ENCODE data around the gene ANXA9.

The ANXA9 gene

GRCh38 chr1:150994248-150994647, 12.2 kb downstream of the ANXA9 start:
- no peak for DNase-seq
- TF ChIP-seq CTCF (IDR thresholded peaks at IDR 0.05) = no peak
- Mint-ChIP-seq H3K27ac (no peak overlapping the region), H3K4me1 (peaks cover 12% of the 10 kb centered on the region), H3K4me3 (no peak overlapping the region), H3K36me3 (ENCODE audit: low read depth) (no peaks in the 10 kb centered on the region), H3K27me3 (ENCODE audit: low read depth, poor library complexity) (peaks cover 5% of the 10 kb centered on the region), H3K9me3 (no peaks in the 10 kb centered on the region)

- Mint-ChIP-seq H3K9me3 (no peaks in the 10 kb centered on the region), H3K27me3 (ENCODE audit: low read depth, poor library complexity) (peaks cover 5% of the 10 kb centered on the region), H3K4me1 (peaks cover 12% of the 10 kb centered on the region), H3K4me3 (no peak overlapping the region), H3K36me3 (ENCODE audit: low read depth) (peaks cover 5% of the 10 kb centered on the region), H3K27ac (no peak overlapping the region)
- no peak for DNase-seq
- no peak for TF ChIP-seq CTCF (IDR thresholded peaks at IDR 0.05)
These were observed 13.4 kb downstream of the ANXA9 start for GRCh38 chr1:150995460-150995859.

GRCh38 chr1:150995896-150996295, 13.8 kb downstream of the ANXA9 start:
- Mint-ChIP-seq H3K36me3 (ENCODE audit: low read depth) (peaks cover 9% of the 10 kb centered on the region), H3K4me3 (no peak overlapping the region), H3K27me3 (ENCODE audit: low read depth, poor library complexity) (peaks cover 5% of the 10 kb centered on the region), H3K27ac (no peak overlapping the region), H3K4me1 (peaks cover 12% of the 10 kb centered on the region), H3K9me3 (no peaks in the 10 kb centered on the region)
- DNase-seq = peak; percentile 56
- TF ChIP-seq CTCF (IDR thresholded peaks at IDR 0.05) = peak; percentile 84

GRCh38 chr1:150997126-150997872, 15.2 kb downstream of the ANXA9 start:
- Mint-ChIP-seq H3K4me1 (peaks cover 19% of the 10 kb centered on the region), H3K4me3 (no peak overlapping the region), H3K36me3 (ENCODE audit: low read depth) (peaks cover 21% of the 10 kb centered on the region), H3K27me3 (ENCODE audit: low read depth, poor library complexity) (peaks cover 8% of the 10 kb centered on the region), H3K27ac (peak overlapping the region; percentile 76), H3K9me3 (no peaks in the 10 kb centered on the region)
- no peak for DNase-seq
- no peak for TF ChIP-seq CTCF (IDR thresholded peaks at IDR 0.05)

- H3K4me1 Mint-ChIP-seq = peaks cover 26% of the 10 kb centered on the region
- no peak for TF ChIP-seq CTCF (IDR thresholded peaks at IDR 0.05)
- H3K27ac Mint-ChIP-seq = no peak overlapping the region
- peaks cover 8% of the 10 kb centered on the region for H3K27me3 Mint-ChIP-seq (ENCODE audit: low read depth, poor library complexity)
- no peak for DNase-seq
- no peak overlapping the region for H3K4me3 Mint-ChIP-seq
- no peaks in the 10 kb centered on the region for H3K9me3 Mint-ChIP-seq
- peaks cover 21% of the 10 kb centered on the region for H3K36me3 Mint-ChIP-seq (ENCODE audit: low read depth)
These were observed 15.9 kb downstream of the ANXA9 start for GRCh38 chr1:150997949-150998348.
